ENCODE results near the gene FBXW12.

The FBXW12 gene

GRCh38 chr3:48435223-48435595 is 63.2 kb downstream of the FBXW12 start:
- no peak for DNase-seq (ENCODE audit: low read depth in 2 of 2)

GRCh38 chr3:48435774-48436476 is 63.9 kb downstream of the FBXW12 start:
- peak; percentile 39 to 43 for DNase-seq (ENCODE audit: low read depth in 2 of 2)

GRCh38 chr3:48436477-48436787 is 64.4 kb downstream of the FBXW12 start:
- DNase-seq (ENCODE audit: low read depth in 2 of 2) = no peak

- no peak for DNase-seq (ENCODE audit: low read depth in 2 of 2)
These were observed 64.8 kb downstream of the FBXW12 start for GRCh38 chr3:48436855-48437254.

- no peak for DNase-seq (ENCODE audit: low read depth in 2 of 2)
These were observed 65.8 kb downstream of the FBXW12 start for GRCh38 chr3:48437812-48438211.

GRCh38 chr3:48439820-48440589 is 68.0 kb downstream of the FBXW12 start, which contains the start of the genes CCDC51 and TMA7:
Gene CCDC51, minus strand, starts transcription at chr3:48440119. Its CDS starts 4,991 bp downstream, at chr3:48435128.
Gene TMA7, plus strand, starts transcription at chr3:48440257. Its CDS starts 40 bp downstream, at chr3:48440297.
- peak; percentile 79 to 80 for DNase-seq (ENCODE audit: low read depth in 2 of 2)

- DNase-seq (ENCODE audit: low read depth in 2 of 2) = no peak
These were observed 68.6 kb downstream of the FBXW12 start for GRCh38 chr3:48440590-48440958.

GRCh38 chr3:48441940-48442339 is 69.9 kb downstream of the FBXW12 start:
- DNase-seq (ENCODE audit: low read depth in 2 of 2) = no peak
